H4 (cell line): Measurements from ENCODE around the gene FAM174B. TPM values are rescaled to one million over a fixed set of nuclear protein-coding genes. Genes with fewer than 3 reads are reported as not detected.

Source experiments
- DNase-seq: peaks from one replicate; pipeline ENCODE4 v3.0.0-alpha.2; 2015; ENCODE audit warnings: low spot score
- total RNA-seq: library from RNA; depleted of rRNA; stranded (reverse); fragments of >200 nt; shearing (Covaris generic); gene quantifications from 2 replicates; pipeline ENCODE4 v1.2.3, GENCODE V29; 2014

The FAM174B gene
- total RNA-seq, 1 experiment from 2014 or later, result 0.06 TPM

GRCh38 chr15:92600856-92601255 lies 54.7 kb downstream of the FAM174B start:
- DNase-seq, result no peak

- DNase-seq, result no peak
Measured at GRCh38 chr15:92599394-92599970, 56.1 kb downstream of the FAM174B start.

- no peak for DNase-seq
Measured at GRCh38 chr15:92597548-92597947, 58.0 kb downstream of the FAM174B start.

DNA sequence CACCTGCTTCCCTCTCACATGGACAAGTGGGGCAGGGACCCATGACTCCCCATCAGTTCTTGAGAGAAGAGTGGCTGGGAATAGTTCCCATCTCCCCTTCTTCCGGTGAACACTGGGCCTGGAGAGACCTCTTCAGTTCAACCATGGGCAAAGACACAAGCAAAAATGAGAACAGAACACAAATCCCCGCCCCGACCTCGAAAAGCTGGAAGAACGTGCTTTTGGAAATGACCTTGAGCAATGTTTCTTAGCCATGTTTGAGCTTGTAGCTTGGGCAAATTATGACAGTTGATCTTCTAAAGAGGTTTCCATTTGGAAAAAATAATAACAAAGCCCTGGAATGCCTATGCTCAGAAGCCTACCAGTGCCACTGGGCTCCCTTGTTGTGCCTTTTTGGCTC lies 59.0 kb downstream of the FAM174B start:
- DNase-seq, result no peak

DNA sequence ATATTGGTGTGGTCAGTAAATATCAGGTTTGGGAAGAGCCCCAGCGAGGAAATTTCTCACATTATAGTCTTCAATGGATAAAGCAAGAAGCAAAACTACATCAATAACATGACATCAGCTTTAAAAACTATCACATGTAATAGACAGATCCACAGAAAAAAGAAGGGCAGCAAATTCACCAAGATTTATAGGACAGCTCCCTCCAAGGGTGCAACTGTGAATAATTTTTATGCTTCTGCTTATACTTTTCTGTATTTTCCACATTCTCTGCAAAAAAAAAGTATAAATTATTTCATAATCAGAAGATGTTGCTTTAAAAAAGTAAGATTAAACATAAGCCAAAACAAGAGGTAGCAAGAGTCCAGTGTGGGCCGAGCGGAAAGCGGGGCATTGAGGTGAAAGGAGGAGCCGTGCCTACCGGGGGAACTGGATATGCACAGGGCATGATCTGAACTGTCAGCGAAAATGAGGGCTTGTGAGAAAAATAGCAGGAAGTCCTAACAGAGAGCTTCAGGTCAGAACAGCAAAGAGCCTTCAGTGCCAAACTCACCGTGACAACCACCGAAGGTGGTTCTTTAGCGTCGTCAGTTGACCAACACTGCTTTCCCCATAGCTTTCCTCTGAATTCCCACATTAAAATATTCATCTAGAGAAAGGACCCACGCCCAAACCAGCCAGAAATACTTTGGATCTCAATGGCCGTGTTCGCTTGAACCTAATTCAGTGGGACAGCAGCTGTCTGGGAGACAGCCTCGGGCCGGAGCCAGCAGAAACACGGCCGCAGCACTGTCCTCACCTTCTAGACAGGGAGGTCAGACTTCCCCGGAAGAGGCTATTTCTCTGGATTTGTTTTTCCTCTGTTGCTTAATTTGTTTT lies 59.8 kb downstream of the FAM174B start:
- no peak for DNase-seq

- DNase-seq, result no peak
Measured at GRCh38 chr15:92591275-92591674, 64.3 kb downstream of the FAM174B start.

DNA sequence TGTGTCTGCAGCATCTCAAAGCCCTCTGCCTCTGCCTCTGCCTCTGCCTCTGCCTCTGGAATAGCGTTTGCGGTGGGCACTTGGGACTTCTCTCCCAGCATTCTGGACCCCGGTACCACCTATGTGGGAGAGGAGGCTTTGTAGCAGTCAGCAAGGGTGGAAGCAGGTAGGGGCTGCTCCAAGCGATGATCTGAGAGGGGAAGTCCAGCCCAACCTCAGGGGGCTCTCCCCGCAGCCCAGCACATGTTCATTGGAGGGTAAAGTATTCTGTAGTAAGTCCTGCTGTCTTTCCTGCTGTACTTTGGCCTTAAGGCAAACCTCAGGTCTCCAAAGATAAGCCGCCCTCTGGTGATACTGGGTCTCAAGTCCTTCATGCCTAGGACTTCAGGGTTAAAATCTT lies 68.6 kb downstream of the FAM174B start:
- no peak for DNase-seq

DNA sequence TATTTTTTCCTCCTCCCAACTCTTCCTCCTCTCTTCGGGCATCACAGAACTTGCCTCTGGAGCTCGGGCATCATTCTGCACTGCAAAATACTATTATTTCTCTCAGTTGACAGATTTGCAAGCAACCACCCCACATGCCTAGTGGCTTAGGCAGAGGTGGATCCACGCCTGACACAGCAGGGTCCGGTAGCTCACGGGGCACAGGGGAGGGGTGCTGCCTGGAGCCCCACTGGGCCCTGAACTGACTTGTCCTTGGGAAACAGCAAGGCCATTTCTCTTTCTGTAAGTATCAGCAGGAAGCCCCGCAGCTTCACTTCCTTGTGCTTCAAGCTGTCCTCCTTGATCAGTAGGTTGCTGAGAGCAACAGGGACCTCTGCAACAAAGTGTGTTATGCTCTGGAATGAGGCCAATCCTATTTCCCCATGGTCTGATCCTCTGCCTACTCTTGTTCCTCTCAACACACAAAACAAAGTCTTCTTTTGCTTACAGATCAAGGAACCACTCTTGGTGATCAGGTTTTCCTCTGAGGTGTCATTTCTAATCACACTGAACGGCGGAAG lies 69.1 kb downstream of the FAM174B start:
- no peak for DNase-seq

- no peak for DNase-seq
Measured at GRCh38 chr15:92584105-92584504, 71.5 kb downstream of the FAM174B start.

DNA sequence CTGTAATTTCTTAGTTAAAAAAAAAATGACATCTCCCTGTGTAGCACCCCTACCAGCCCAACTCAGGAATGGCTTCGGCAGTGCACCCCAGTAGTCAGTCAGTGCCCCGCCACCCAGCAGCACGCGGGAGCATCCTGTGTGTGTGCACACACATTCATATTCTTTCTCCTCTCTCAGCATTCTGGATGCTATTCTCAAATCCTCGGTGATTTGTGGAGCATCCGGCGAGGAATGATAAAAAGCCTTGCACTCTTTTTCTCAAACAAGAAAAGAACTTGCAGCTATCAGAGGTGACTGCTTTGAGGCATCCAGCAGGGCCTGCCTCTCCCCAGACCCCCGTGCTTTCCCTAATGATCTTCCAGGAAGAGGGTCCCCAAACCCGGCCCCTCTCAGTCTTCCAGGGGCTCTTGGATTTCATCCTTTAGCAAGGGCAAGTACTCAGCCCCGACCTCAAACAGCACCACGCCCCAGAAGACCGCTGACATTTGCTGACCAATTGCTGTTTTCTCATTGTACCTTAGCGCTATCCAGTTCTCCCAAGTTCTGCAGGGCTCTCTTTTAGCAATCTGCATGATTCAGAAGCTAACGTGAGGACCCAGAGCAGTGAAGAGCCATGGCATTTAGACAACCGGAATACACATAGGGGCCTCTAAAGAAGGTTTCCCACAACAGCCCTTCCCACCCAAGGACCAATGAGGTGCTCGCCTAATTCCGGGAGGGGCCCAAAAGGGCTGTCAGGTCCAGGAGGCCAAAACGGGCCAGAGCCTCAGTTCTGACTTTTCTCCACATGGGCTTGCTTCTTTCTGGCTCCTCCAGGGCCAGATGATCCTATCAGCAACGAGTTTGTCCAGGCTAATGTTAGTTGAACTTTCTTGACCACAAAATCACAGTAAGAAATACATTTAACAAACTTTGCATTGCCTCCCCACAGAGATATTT lies 72.2 kb downstream of the FAM174B start:
- DNase-seq, result no peak

DNA sequence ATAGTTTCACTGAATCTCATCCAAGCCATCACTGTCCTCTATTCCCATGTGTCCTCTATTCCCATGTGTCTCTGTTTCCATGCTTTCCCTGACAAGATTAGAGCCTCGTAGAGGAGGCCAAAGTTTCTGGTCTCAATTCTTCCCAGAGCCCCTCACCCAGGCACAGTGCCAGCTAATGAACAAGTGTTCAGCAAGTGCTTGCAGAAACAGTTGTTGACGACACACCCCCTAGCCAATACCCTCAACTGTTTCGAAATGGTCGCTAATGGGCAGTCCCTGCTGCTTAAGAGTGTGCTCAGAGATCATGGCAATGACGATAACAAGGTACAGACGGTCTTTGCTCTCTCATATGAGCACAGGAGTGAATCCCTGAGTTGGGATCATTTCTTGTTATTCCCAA lies 73.4 kb downstream of the FAM174B start:
- DNase-seq, result no peak

DNA sequence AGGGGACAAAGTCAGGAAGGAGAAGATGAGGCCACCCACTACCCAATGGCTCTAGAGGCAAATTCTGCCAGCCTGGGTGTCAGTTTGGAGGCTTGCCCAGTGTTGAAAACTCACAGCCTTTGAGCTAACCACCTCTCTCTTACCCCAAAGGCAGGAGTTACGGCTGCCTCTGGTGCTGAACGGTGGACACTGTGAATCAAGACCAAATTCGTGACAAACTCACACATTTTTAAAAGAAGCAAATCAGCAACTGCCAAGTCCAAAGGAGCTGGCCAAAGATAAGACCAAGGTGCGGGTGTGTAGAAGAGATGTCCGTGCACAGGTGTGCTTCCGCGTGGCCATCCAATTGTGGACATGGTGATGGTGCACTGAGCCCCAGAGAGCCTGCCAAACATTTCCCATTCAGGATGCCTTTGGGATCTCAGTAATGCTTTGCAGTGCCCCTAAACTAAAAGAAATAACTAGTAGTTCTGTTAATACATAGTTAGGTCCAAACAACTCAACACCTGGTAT lies 74.6 kb downstream of the FAM174B start:
- DNase-seq, result no peak

DNA sequence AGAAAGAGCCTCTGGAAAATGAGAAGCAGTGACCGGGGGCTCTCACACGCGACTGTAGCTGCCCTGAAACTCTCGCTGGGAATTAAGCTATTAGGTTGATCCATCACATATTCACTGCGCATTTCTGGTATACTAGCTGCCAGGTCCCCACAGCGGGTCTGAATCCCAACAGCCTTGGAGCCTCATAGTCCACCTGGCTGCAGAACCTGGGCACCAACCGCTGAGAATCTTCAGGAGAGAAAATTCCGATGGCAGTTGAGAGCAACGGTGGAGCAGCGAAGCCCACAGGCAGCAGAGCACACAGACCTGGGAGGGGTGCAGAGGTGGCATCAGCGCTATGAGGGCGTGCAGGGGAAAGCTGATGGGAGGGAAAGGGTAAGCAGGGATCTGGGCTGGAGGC lies 75.1 kb downstream of the FAM174B start:
- DNase-seq, result no peak

DNA sequence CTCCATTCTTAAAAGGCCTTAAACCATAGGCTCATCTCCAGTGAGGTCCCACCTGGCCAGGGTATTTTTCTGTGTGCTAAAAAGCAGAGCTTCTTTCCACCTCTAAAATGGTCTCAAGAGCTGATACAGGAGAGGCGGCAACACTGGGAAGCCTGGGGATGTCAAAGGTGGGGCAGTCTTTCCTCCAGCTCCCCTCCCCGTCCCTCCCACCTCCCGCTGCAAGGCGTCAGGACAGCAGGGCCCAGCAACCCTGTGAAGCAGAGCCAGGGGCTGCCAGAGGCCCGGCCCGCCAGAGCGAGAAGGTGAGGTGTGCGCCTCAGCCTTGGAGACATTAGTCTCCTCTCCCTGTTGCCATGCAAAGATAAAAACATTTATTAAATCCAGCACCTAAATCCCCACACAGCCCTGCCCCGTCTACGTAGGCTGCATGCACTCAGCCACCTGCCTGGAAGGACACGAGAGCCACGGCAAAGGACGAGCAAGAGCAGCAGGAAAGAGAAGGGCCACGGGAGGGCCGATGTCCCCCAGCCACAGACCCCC lies 75.6 kb downstream of the FAM174B start:
- DNase-seq, result no peak

DNA sequence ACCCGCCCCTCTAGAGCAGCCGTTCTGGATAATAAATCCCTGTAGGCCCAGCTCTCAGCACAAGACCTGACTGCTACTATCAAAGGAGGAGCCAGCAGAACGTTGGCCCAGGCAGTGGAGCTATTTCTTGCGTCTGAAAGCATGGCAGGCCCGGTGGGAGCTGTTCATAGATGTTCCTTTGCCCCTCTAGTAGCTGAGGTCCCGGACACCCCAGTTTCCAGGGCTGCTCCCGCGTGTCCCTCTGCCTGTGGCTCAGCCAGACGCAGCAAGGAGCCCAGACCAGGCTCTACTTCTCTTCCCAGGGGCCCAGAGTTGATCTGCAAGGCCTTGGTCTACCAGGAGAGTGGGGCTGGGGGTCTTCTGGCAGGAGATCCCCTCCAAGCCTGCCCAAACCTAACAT lies 76.1 kb downstream of the FAM174B start:
- no peak for DNase-seq

DNA sequence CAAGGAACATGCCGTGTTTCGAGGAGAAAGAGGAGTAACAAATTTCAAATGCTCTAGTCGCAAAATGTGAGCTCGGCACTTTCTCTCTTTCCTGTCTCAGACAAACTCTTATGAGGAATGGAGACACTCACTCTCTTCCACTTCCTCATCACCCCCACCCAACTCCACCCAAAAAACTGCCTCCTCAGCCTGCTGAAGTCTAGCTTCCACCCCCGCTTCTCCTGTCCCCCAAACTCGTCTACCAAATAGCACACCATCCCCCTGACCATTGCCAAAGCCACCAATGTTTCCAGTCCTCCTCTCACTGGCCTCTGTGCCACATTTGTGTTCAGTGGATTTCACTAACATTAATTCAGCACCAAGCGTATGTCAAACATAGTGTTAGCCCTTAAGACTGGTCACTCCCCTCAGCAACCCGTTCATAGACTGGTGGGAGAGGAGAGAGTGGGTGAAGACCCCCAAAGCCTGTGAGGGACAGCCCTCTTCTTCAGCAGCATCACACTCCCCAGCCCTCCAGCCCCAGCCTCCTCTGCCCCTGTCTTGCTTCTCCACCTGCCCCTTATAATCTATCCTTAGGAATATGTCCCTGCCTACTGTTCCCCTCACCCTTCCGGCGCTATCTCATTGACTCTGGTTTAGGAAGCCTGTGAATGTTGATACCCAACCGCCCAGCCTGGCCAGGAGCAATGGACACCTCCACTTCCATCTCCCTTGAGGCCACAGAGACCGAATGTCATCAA lies 77.3 kb downstream of the FAM174B start:
- DNase-seq, result no peak

DNA sequence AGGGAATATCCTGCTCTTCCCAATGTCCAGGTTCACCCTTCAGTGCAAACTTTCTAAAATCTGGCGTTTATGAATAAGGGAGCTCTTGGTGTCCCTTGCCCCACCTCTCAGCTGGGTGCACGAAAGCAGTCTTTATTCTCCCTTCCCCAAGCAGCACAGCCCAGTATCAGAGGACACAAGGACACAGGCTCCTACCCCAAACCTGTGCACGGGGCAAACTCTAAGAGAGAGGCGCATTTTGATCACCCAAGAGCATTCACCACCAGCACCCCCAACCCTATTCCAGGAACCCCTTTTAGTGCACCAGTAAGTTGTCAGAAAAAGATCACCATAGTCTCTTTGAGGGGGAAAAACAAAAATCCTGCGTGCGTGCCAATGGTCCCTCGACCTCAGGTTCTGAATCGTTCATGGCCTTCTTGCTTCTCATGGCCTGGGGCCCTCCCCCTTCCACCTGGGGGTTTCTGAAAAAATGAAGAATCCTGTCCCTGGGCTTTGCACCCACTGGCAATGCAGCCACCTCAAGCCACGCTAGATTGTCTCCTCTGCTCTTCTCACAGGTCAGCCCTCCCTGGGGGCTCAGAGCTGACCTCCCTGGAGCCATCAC lies 78.9 kb downstream of the FAM174B start:
- DNase-seq, result no peak

DNA sequence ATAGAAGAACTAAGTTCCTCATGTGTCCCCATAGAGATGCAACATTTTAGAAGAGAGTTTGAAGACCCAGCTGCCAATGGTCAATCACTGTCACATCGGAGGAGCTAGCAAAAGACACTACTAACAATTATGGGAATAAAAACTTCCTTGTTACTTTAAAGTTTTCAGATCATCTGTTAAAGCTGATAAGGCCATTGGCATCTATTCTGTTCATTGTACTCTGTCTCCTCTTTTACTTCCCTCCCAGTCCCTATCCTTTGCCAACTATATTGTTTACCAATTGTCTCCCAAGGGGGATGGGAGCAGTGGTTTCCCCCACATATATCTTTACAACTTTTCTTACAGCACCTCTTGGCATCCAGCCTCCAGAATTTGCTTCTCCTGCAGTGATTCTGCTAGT lies 81.0 kb downstream of the FAM174B start:
- DNase-seq, result no peak

DNA sequence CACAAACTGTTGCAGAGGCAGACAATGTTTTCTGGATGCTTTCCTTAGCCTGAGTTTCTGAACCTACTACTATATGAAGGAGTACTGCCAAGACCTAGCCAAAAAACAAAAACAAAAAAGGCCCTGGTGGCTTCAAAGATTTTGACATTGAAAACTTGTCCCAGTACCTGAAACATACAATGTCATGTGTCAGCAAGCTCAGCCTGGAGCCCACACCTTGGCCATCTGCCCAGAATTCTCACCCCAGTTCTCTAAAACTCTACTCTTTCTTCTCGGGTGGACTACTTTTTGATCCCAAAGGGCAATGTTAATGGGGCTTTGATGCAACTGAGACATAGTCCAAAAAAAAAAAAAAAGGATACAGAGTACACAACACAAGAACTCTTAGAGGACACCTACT lies 81.4 kb downstream of the FAM174B start:
- DNase-seq, result no peak

DNA sequence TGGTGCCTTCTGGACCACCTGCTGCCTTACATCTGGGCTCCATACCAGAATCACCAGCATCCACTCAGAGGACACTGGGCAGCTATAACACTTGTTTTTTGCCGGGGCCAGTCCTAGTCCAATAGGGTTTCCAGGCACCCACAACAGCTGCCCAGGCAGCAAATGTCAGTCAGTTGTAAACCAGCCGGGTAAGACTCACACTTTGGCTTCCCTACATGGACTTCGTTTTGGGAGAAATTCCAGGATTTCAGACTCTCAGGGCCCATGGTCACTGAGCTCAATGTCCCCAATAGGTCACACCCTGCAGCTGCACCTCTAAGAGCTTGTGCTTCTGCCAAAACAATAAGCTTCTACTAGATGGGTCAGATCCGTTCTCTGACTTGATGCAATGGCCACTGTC lies 83.8 kb downstream of the FAM174B start:
- DNase-seq, result no peak
